HL-60 (cell line): Measurements from ENCODE around the gene C1orf21.

Source experiments
- CTCF ChIP-seq: IDR thresholded peaks from one replicate; pipeline ENCODE4 v1.5.1; 2011; ENCODE audit warnings: low read length, control low read depth, inconsistent platforms; ENCODE audit not compliant: insufficient read depth
- GABPA ChIP-seq: IDR thresholded peaks from 2 replicates; pipeline ENCODE4 v1.6.1; 2012; ENCODE audit warnings: low read depth
- POLR2AphosphoS5 ChIP-seq: IDR thresholded peaks from 2 replicates; pipeline ENCODE4 v1.6.1; 2012; ENCODE audit warnings: low read depth
- REST ChIP-seq: IDR thresholded peaks from 2 replicates; pipeline ENCODE4 v1.6.1; 2012; ENCODE audit warnings: low read depth; ENCODE audit not compliant: insufficient replicate concordance
- SPI1 ChIP-seq: IDR thresholded peaks from 2 replicates; pipeline ENCODE4 v1.6.1; 2012; ENCODE audit warnings: low read depth, mild to moderate bottlenecking, borderline replicate concordance

DNA sequence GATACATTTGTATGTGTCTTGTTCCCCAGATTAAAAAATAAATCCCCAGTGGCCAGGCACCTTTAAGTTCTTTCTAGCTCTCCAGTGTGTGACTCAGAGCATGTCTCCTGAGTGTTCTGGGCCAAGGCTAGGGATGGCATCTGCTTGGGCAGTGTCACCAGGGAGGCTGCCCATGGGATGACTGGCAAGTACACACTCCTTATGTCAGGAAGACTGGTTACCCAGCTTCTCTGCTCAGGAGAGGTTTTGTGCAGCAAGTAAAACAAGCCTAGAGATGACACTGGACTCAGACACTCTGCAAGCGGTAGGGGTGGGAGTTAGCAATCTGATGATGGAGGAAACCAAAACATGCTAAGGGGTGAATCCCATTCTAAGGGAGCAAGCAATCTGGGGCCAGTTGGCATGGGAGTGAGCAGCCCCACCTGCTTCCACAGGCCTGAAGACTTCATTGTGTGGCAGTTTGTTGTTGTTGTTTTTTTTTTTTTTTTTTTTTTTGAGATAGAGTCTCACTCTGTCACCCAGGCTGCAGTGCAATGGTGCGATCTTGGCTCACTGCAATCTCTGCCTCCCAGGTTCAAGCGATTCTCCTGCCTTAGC is 230.7 kb downstream of the C1orf21 start:
- TF ChIP-seq CTCF (no peak), GABPA (no peak), POLR2AphosphoS5 (no peak), SPI1 (no peak), REST (no peak)
